Endothelial cell (in vitro differentiated cells): Measurements from ENCODE around the gene PFN3. TPM values are rescaled to one million over a fixed set of nuclear protein-coding genes. Genes with fewer than 3 reads are reported as not detected.
A peak's percentile ranks its signal among the peaks of the same experiment; 100 is the strongest.
"Not testable (repeated sequence)": the region's sequence is repeated elsewhere in the genome, so short reads cannot be mapped to it uniquely, and the experiment has no call there.

Experiments
- DNase-seq: peaks from one replicate; pipeline ENCODE4 v3.0.0; 2021; ENCODE audit warnings: low spot score
- H3K27ac Mint-ChIP-seq: one replicate; pipeline ENCODE4 v1.8.0; 2021; ENCODE audit warnings: mixed read lengths, inconsistent platforms; ENCODE audit not compliant: unreplicated experiment
- H3K27me3 Mint-ChIP-seq: one replicate; pipeline ENCODE4 v1.8.0; 2021; ENCODE audit warnings: mild to moderate bottlenecking, moderate library complexity, mixed read lengths, inconsistent platforms; ENCODE audit not compliant: unreplicated experiment
- H3K36me3 Mint-ChIP-seq: one replicate; pipeline ENCODE4 v1.8.0; 2021; ENCODE audit warnings: mild to moderate bottlenecking, low read depth, mixed read lengths, inconsistent platforms; ENCODE audit not compliant: unreplicated experiment
- H3K4me1 Mint-ChIP-seq: one replicate; pipeline ENCODE4 v1.8.0; 2021; ENCODE audit warnings: mild to moderate bottlenecking, mixed read lengths, inconsistent platforms; ENCODE audit not compliant: unreplicated experiment
- H3K4me3 Mint-ChIP-seq: one replicate; pipeline ENCODE4 v1.8.0; 2021; ENCODE audit warnings: mild to moderate bottlenecking, mixed read lengths, inconsistent platforms; ENCODE audit not compliant: unreplicated experiment
- H3K9me3 Mint-ChIP-seq: one replicate; pipeline ENCODE4 v1.8.0; 2021; ENCODE audit warnings: mixed read lengths, inconsistent platforms; ENCODE audit not compliant: unreplicated experiment
- total RNA-seq: library from RNA; stranded (reverse); fragmentation: NEBNext Ultra II Directional; extraction: Animal tissue kit (Norgen Biotek cat#: 25700); gene quantifications from one replicate; pipeline ENCODE4 v1.2.1, GENCODE V29; 2021; ENCODE audit not compliant: unreplicated experiment
- TF ChIP-seq, protein P1 (sequence below): fragments of 200-600 bp; sonication (generic); IDR thresholded peaks from one replicate; pipeline ENCODE4 v1.5.0; 2021; ENCODE audit warnings: antibody characterized with exemption; ENCODE audit not compliant: unreplicated experiment

The PFN3 gene
- total RNA-seq, 1 donor from 2014 or later = not detected

DNA sequence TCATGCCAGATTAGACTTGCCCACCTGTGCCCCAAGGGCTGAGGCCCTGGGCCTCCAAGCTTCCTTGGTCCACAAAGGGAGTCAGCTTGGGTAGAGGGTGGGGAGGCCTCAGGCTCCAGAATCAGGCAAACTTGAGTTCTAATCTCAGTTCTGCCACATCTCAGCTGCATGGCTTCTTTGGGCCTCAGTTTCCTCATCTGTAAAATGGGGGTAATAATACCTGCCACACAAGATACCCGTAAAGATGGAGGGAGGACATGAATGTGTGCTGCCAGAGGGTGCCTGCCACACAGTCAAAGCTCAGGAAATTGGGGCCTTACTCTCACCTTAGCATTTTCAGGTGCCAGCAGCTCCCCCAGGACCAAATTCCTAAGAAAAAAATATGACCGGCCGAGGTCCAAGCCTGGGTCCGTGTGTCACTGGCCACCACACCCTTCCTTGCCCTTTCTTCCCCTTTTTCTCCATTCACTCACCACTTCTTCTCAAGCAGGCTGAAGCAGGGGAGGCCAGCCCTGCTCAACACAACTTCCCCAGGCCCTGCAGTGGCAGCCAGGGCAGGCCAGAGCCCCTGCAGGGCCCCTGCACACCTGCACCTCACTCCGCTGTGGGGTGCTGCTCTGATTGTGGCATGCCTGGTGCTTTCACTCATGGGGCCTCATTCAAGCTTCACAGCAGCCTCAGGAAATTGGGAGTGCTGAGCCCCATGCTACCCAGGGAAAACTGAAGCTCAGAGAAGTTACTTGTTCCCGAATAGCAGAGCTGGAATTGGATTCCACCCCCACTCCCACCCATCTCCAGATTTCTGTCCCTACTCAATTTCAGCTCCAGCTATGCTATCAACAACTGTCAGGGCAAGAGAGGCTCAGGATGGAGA, 38.8 kb downstream of the PFN3 start:
- TF ChIP-seq, protein P1, sequence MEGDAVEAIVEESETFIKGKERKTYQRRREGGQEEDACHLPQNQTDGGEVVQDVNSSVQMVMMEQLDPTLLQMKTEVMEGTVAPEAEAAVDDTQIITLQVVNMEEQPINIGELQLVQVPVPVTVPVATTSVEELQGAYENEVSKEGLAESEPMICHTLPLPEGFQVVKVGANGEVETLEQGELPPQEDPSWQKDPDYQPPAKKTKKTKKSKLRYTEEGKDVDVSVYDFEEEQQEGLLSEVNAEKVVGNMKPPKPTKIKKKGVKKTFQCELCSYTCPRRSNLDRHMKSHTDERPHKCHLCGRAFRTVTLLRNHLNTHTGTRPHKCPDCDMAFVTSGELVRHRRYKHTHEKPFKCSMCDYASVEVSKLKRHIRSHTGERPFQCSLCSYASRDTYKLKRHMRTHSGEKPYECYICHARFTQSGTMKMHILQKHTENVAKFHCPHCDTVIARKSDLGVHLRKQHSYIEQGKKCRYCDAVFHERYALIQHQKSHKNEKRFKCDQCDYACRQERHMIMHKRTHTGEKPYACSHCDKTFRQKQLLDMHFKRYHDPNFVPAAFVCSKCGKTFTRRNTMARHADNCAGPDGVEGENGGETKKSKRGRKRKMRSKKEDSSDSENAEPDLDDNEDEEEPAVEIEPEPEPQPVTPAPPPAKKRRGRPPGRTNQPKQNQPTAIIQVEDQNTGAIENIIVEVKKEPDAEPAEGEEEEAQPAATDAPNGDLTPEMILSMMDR = no peak
- no peak overlapping the region for H3K4me3 Mint-ChIP-seq
- no peaks in the 10 kb centered on the region for H3K36me3 Mint-ChIP-seq
- H3K9me3 Mint-ChIP-seq = no peaks in the 10 kb centered on the region
- peaks cover 27% of the 10 kb centered on the region for H3K4me1 Mint-ChIP-seq
- no peak for DNase-seq
- H3K27ac Mint-ChIP-seq = no peak overlapping the region
- peaks cover 23% of the 10 kb centered on the region for H3K27me3 Mint-ChIP-seq

DNA sequence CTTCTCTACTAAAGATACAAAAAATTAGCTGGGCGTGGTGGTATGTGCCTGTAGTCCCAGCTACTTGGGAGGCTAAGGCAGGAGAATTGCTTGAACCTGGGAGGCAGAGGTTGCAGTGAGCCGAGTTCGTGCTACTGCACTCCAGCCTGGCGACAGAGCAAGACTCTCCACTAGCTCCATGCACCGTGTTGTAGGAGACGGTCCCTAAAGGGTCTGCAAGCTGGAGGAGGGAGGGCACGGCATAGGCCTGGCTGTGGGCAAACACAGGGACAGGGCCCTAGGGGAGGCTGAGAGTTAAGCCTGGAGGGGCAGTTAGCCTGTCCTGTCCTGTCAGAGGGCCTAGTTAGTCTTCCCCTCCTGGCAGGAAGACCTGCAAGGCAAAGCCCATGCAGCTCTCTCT, 39.7 kb downstream of the PFN3 start:
- H3K9me3 Mint-ChIP-seq = not testable (repeated sequence)

GRCh38 chr5:177359860-177360259, 40.6 kb downstream of the PFN3 start:
- TF ChIP-seq, protein P1 = no peak
- peaks cover 20% of the 10 kb centered on the region for H3K4me1 Mint-ChIP-seq
- H3K4me3 Mint-ChIP-seq = no peak overlapping the region
- H3K27me3 Mint-ChIP-seq = peaks cover 25% of the 10 kb centered on the region
- DNase-seq = no peak
- H3K9me3 Mint-ChIP-seq = no peaks in the 10 kb centered on the region
- H3K27ac Mint-ChIP-seq = peak overlapping the region; percentile 74
- H3K36me3 Mint-ChIP-seq = no peaks in the 10 kb centered on the region

More for the DNA sequence above, 39.7 kb downstream of the PFN3 start:
- H3K36me3 Mint-ChIP-seq, DNase-seq, H3K27ac Mint-ChIP-seq, H3K4me3 Mint-ChIP-seq: not testable (repeated sequence)
- Mint-ChIP-seq H3K4me1 (peaks cover 21% of the 10 kb centered on the region), H3K27me3 (peaks cover 26% of the 10 kb centered on the region)

DNA sequence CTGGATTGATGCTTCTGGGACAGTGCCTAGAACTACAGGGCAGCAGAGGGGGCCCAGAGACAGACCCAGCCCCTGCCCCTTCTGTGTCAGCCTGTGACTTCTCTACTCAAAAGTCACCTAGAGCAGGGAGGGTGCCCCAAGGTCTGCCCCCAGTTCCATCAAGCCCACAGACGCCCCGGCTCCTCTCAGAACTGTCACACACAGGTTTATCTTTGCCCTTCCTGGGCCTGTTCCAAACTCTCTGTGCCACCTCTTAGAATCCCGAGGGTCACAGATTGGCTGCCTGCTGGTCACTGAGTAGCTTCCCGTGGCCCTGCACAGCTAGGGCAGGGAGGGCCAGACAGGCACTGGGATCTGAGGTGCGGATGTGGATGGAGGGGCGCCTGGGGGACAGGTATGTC, 41.0 kb downstream of the PFN3 start:
- H3K27me3 Mint-ChIP-seq = peaks cover 25% of the 10 kb centered on the region
- TF ChIP-seq, protein P1 = no peak
- H3K4me1 Mint-ChIP-seq = peaks cover 20% of the 10 kb centered on the region
- H3K9me3 Mint-ChIP-seq = no peaks in the 10 kb centered on the region
- DNase-seq = no peak
- peak overlapping the region; percentile 86 for H3K27ac Mint-ChIP-seq
- no peaks in the 10 kb centered on the region for H3K36me3 Mint-ChIP-seq
- H3K4me3 Mint-ChIP-seq = no peak overlapping the region

DNA sequence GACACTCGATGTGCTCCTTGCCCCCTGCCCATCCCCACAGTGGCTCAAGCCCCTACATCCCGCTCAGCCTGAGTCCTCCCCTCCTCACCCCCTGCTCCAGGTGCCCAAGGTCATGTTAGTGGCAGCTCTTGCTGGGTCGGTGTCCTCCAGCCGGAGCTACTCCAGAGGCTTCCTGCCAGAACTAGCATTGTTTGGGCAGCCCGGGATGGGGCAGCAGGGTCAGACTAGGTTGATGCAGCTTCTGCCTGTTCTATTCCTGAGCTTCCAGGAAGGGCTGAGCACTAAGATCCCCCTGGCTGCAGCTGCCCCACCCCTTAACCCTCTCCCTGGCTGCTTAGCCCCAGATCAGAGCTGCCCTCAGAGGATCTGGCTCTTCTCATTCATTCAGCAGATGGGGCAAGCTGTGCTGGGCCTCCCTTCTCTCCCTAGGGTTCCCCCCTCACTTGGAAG, 42.1 kb downstream of the PFN3 start:
- TF ChIP-seq, protein P1 = no peak
- H3K4me3 Mint-ChIP-seq = no peak overlapping the region

More for the DNA sequence above, 42.1 kb downstream of the PFN3 start:
- Mint-ChIP-seq H3K27ac (peak overlapping the region; percentile 86), H3K36me3 (no peaks in the 10 kb centered on the region), H3K4me1 (peaks cover 20% of the 10 kb centered on the region), H3K9me3 (no peaks in the 10 kb centered on the region), H3K27me3 (peaks cover 23% of the 10 kb centered on the region)
- DNase-seq = no peak
